Hematopoietic multipotent progenitor cell treated with erythropoietin and hydrocortisone succinate and interleukin-3 and kit ligand, for 8 days (in vitro differentiated cells): ENCODE data around the gene NOL9.
"Not testable (repeated sequence)": the region's sequence is repeated elsewhere in the genome, so short reads cannot be mapped to it uniquely, and the experiment has no call there.

Experiments used
- DNase-seq: peaks from one replicate; pipeline ENCODE4 v3.0.0-alpha.2; 2015

The NOL9 gene

DNA sequence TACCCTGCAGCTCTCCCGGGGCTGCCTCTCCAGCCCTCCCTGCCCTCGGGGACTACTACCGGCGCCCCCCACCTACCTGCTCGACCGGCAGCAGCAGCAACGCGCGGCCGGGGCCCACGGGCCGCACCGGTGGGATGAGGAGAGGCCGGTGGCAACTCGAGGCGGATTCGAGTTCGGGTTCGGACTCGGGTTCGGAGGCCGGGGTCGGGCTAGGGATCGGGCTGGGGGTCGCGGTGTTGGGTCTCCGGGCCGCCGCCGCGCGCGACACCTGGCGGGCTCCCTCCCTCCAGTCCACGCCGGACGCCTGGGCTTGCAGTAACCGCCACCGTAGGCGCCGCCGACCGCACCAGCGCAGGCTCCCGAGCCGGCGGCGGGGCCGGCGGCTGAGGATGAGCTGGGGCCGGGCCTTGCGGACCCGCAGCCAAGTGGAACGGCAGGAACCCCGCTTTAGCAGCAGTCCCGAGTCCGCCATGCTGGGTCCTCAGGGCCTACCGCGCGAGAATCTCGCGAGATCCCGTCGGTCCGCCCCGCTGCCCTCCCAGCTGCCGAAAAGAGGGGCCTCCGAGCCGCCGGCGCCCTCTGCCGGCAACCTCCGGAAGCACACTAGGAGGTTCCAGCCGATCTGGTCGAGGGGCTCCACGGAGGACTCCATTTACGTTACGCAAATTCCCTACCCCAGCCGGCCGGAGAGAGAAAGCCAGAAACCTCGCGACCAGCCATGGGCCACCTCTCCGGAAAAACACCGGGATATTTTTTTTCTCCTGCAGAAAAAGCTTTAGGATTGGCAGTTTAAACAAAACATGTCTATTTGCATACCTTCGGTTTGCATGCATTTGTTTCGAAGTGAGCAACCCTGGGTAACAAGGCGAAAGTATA lies at the start of gene NOL9:
Gene NOL9, minus strand, starts transcription at position 483 of the 876 bp plus-strand sequence. Its CDS starts 11 bp downstream, at position 472.
- peak; percentile 91 for DNase-seq

DNA sequence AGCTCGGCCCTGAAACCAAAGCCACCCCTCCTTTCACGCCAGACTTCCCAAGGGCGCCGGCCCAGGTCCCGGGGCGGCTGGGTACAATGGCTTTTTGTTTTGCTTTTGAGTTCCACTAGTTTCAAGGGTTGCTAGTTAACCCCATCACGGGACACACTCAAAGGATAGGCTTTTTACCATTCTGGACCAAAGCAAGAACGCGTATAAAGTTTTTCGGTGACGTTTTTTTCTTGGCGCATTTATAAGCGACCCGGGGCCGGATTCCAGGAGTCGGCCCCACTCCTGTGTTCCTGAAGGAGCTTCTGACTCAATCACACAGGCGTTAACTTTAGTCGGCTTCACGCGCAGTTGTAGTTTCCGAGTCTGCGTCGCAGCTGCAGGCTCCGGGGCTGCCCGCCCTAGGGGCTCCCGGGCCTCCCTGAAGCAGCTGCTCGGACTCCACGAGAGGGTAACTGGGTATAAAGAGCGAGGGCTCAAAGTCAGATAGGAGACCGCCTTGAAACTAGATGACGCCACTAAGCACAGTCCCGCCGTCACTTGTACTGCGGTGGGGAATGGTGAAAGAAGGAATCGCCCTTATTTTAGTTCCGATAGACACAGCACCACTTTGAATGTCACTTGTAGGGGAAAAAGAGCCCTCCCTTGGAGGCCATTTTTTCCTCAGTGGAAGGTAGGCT lies 49.1 kb upstream of the NOL9 start:
- DNase-seq: peak; percentile 77

DNA sequence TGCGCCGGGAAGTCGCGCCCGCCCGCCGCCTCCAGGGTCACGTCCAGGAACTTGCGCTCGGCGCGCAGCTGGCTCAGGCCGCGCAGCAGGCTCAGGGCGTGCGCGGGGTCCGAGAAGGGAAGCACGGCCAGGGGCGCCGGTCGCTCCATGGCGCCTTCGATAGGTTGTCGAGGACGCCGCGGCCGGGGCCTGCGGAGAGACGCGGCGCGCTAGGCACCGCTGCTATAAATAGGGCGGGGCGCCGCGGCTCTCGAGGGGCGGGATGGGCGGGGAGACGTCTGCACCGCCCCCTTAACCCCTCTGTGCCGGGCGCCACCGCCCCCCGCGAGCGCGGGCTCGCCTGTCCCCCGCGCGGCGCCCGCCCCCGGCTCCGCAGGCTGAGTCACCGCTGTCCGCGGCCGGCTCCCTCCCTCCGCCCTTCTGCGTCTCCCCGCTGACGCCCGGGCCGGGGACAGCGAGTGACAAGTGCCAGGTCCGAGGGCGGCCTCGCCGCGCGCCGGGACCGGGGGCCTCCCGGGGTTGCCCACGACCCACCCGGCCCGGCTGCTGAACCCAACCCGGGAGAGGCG lies 48.4 kb upstream of the NOL9 start, which contains the start of gene KLHL21:
Gene KLHL21, minus strand, starts transcription at position 201 of the 569 bp plus-strand sequence. Its CDS starts 52 bp downstream, at position 149.
- peak; percentile 89 for DNase-seq

- DNase-seq: no peak
Observed at GRCh38 chr1:6601923-6602668, 47.8 kb upstream of the NOL9 start.

DNA sequence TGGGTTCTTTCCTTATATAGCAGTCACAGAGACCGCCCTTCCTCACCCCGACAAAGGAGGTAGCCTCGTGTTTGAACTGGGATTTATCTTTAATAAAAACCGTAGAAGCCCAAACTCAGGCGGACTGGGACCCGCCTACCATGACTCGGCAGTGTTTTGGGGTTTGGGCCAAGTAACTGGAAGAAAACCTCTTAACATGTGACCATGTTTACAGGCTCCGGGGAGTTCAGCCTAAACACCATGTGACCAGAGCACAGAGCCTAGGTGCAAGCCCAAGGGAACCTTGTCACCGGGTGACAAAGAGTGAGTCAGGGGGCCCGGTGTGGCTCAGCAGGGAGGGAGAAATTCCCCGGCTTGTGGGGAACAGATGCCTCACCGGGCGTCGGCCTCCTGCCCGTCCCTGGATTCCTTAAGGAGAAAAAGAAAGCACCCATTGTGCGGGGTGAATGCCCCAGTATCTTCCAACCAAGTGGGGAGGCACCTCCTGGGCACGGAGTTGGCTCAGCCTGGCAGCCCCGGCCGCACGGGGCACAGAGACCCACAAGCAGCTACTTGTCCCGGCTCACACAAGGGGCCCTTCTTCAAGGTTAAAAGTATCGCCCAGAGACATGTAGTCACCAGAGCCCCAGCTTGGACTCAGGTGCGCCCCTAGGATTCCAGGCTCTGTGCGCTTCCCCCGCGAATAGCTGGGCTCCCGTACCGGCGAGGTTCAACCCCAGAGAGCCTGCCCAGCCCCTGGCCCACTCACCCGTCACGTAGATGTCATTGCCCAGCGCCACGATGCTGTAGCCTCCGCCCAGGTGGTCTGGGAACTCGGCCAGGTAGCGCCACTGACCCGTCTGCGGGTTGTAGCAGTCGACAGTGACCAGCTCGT lies 47.0 kb upstream of the NOL9 start:
- peak; percentile 99 for DNase-seq

DNA sequence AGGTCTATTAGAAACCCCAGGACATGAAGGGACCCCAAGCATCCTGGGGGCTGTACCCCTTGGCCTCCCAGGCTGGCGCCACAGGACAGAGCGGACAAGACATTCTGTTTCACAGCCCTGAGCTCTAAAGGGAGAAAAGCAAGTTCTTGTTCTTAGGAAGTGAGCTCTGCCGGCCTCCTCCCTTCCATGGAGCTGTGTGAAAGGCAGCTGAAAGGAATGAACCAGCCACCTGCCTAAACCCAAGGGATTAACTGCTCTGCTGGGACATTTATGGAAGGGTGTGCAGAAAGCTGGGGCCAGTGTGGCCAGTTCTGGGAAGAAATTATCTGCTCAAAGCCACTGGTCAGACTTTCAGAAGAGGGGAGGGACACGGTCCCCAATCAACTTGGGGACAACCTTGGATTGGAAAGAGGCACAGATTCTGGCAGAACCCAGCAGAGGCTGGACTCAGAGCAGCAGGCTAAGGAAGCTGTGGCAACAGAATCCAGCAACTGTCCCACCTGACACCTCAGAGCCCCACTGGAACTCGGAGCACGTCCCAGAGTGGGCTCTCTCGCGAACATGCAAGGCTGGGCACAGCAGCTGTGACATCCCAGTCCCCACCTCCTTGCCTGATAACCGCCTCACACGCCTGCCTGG lies 46.2 kb upstream of the NOL9 start:
- DNase-seq: no peak

GRCh38 chr1:6599991-6600390 lies 45.7 kb upstream of the NOL9 start:
- not testable (repeated sequence) for DNase-seq

DNA sequence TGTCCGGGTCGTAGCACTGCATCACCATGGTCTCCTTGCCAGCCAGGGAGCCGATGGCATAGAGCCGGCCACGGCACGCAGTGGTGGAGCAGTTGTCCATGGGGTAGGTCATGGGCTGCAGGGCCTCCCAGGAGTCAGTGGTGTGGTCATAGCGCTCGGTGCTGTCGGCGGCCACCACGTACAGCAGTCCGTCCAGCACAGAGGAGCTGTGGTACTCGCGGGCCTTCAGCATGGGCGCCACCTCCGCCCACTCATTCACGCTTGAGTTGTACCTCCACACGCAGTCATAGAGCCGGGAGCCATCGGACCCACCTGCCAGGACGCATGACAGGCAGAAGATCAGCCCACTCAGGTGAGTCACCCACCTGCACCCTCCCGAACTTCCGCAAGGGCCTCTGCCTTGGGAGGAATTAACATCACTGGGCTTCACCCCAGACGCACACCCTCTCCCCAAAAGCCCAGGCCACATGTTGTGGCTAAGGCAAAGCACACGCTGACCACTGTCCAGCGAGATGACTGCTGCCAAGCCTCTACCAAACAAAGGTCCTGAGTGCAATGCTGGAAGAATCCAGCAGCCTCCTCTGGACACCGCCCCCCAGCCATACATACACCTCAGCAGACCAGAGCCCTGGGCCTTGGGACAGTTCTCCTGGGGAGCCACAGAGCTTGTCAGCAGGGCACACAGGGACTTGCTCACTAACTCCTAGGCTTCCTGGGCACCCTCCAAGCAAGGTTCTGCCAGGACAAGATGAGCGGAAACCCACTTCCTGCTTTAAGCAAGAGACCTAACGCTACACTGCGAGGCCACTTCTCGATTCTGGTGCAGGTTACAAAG lies 45.0 kb upstream of the NOL9 start:
- no peak for DNase-seq

- DNase-seq: no peak
Observed at GRCh38 chr1:6597777-6598131, 43.4 kb upstream of the NOL9 start.

- no peak for DNase-seq
Observed at GRCh38 chr1:6596886-6597776, 42.8 kb upstream of the NOL9 start.

DNA sequence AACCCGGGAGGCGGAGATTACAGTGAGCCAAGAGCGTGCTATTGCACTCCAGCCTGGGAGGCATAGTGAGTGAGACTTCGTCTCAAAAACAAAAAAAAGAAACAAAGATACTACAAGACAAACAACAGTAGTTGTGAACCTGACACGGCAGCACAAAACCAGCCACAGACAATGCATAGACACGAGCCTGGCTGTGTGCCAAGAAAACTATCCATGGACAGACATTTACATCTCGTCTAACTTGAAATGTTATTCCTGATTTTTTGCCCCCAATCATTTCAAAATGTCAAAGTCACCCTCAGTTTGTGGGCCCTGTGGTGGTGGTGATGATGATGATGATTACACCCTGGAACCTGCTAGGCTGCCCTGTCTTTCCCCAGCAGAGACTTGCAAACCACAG lies 42.0 kb upstream of the NOL9 start:
- DNase-seq: no peak

GRCh38 chr1:6594977-6595740 lies 40.8 kb upstream of the NOL9 start:
- DNase-seq: no peak

DNA sequence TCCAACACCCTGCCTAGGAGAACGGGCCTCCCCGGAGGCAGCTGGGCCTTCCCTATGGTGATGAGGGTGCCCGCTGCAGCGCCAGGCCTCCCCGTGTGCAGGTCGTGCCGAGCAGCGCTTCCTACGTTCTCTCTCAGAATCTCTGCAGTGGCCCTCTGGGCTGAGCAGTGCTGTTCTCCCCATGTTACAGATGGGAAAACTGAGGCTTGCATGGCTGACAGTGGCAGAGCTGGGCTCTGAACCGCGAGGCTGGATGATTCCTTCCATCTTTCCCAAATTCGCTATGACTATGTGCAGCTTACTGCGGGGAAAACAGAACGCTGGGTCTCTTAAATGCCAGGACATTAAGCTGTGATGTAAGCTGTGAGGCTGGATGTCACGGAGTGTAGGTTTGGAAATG lies 39.5 kb upstream of the NOL9 start:
- DNase-seq: no peak

DNA sequence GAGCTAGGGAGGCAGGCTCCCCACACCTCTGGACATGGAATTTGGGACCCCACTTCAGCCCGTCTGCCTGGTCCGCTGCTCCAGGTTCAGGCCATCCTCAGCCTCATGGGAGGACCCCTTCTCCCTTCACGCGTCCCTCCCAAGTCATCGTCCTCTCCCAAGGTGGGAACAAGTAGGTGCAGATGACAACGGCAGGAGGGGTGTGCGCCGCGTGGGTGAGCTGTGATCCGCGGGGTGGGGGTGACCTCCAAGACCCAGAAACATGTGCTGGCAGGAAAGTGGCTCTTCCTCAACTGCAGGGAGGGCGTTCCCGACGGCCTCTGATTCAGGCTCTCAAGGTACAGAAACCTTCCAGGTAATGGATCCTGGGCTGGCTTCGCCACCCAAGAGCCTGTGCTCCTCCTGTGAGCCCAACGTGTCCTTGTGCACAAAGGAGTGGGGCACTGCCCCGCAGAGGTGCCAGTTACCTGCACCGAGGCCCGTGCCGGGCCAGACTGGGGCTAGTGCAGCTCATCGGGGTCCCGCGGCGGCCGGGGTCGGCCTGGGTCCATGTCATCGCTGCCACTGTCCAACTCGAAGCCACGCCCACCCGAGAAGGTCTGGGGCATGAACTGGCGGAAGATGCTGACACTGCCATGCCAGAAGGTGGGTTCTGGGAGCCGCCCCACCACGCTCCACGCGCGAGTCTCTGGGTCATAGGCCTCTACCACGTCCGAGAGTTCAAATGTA lies 38.7 kb upstream of the NOL9 start:
- no peak for DNase-seq

DNA sequence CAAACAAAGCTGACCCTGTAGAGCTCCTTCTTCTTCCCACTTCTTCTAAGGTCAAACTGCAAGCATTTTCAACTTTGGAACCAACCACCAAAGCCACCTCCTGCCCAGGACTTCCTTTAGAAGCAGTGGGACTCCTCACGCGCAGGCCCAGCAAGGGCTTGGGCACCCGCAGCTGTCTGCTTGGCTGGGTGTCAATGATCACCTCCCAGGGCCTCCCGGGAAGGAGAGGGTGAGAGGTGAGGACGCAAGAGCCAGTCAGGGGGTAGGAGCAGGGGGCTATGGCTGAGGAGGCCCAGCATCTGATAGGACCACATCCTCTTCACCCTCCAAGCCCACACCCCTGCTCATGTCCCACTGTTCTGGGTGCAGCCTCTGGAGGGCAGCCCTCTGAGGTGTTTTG lies 38.1 kb upstream of the NOL9 start:
- DNase-seq: no peak

DNA sequence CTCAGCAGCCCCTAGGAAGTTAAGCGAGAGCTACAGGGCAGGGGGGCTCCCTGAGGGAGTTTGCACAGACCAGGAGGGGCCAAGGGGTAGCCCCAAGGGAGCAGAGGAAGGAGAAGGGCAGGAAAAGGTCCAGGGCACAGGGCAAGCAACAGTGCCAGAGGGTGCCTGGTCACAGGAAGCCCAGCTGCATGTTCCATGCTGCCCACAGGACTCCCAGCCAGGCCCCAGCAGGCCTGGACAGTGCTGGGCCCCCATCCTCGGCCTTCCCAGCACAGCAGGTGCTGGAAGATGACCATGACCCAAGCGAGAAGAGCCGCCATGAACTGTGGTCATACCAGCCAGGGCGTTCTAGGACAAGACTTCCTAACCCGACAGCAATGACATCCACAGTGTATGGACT lies 37.3 kb upstream of the NOL9 start:
- no peak for DNase-seq

DNA sequence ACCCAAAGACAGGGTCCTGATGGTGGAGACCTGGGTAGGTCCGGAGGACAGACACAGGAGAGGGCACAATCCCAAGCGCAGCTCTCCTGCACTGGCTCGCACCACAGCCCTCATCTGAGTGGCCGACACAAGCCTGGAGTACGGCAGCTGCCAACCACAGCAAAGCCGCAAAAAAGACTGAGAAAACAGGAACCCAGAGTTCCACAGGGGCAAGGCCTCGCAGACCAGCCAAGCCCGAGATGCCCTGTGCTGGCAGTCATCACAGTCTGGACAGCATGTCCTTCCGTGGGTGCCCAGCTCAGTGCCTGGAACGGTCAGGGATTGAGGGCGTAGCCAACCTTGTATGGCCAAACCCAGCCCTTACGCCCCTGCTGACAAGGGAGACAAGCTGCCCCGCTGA lies 36.9 kb upstream of the NOL9 start:
- DNase-seq: no peak

DNA sequence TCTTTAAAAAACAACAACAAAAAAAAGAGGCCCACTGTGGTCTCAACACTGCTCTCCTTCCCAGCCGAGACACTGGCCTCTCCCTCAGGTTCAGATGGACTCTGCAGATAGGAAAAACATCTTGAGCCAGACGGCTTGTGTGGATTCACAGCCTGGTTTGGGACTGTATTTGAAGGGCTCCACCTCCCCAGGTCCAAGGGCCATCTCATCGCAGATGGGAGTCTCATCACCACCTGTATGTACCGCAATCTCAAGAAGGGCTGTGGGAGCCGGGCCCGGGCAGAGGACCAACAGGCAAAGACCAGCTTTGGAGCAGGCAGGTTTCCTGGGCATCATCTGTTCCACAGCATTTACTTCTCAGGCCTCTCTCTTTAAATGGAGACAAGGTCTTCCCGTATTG lies 35.7 kb upstream of the NOL9 start:
- no peak for DNase-seq
